Transverse colon (tissue), 4 donors: ENCODE data around the gene USP17L29.
"Not testable (repeated sequence)": the region's sequence is repeated elsewhere in the genome, so short reads cannot be mapped to it uniquely, and the experiment has no call there.

ENCODE experiments used
- CTCF ChIP-seq, 5 experiments: fragments of 200-600 bp in 3 of 5; fragments of 450-650 bp in 2 of 5; sonication (generic) in 3 of 5; IDR thresholded peaks; 1 replicate in 2 of 5; 2 replicates in 3 of 5; pipeline ENCODE4 v1.5.1; 2016 to 2017; ENCODE audit warnings: antibody characterized with exemption in 5 of 5, inconsistent platforms in 3 of 5, mild to moderate bottlenecking in 2 of 5, moderate library complexity in 1 of 5
- POLR2AphosphoS5 ChIP-seq, 3 donors: sonication (generic); formaldehyde crosslinking; IDR thresholded peaks; one replicate each; pipeline ENCODE4 v1.6.1; 2016; ENCODE audit warnings: antibody characterized with exemption in 3 of 3

GRCh38 chr4:9324191-9324590 lies 29.2 kb upstream of the USP17L29 start:
- TF ChIP-seq POLR2AphosphoS5, CTCF (IDR thresholded peaks at IDR 0.05): not testable (repeated sequence)
